CD4-positive, alpha-beta T cell treated with Interleukin-1 beta for 1 hour (primary cell): ENCODE data around the gene DCC.
"Not testable (repeated sequence)": the region's sequence is repeated elsewhere in the genome, so short reads cannot be mapped to it uniquely, and the experiment has no call there.

Experiments
- DNase-seq, 2 donors: peaks; one replicate each; pipeline ENCODE4 v3.0.0-alpha.2; 2020 to 2022

Gene DCC

DNA sequence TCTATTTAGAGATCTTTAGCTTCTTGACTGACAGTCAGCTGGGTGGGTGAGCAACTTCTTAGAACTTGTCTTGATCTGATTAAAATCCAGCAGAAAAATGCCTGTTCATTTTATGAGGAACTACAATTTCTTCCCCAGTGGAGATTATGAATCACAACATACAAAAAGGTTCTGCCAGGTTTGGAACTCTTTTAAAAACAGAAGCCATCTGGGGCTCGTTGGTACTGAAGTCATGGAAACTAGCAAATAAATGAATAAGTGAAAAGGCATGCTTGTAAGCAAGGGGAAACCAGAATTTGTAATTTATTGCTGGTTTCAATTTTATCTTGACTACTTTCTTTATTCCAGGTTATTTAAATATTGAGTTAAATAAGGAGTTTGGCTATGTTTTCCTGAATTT lies 1117.1 kb downstream of the DCC start:
- no peak for DNase-seq

DNA sequence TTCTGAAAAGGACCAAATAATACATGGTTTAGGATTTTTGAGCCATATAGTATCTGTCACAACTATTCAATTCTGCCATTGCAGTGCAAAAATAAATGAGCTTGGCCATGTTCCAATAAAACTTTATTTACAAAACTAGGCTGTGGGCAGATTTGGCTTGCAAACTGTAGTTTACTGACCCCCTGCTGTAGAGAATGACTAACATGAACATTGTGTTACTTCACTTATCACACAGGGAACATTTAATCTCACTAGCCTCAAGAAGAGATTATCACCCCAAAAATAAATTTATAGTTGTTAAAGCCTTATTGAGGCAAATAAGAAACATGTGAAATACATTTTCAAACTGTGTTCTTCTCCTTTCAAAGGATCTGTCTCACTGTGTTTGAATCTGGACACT lies 1118.3 kb downstream of the DCC start:
- DNase-seq = no peak

DNA sequence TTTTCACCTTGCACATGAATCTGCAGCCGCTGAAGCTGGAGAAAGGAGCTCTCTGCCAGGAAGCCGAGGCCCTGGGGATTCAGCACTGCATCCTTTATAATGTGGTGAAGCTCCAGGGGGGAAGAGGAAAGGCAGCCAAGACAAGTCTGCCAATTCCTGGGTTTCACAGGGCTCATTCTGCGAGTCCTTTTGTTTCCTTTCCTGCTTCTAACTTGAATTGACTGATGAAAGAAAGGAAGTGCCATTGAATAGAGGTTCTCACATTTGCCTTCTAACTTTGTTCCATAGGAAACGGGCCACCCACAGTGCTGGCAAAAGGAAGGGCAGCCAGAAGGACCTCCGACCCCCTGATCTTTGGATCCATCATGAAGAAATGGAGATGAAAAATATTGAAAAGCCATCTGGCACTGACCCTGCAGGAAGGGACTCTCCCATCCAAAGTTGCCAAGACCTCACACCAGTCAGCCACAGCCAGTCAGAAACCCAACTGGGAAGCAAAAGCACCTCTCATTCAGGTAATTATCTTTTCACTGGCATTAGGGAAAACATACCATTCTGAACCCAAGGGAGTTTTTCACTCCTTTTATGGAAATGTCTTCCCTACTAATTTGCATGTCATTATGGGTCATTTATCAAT lies 1119.1 kb downstream of the DCC start:
- DNase-seq = no peak

DNA sequence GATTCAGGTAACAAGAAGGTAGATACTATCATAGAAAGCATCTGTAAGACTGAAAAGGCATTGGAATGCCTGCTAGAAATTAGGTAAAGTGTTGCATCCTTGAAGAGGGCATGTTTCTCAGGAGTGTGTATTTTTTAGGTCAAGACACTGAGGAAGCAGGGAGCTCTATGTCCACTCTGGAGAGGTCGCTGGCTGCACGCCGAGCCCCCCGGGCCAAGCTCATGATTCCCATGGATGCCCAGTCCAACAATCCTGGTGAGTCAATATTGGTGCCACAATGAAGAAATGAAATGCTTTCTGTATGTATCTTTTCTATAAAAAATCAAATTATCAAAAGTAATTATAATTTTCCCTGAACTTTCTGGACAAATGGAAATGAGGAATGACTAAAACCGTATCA lies 1127.8 kb downstream of the DCC start:
- no peak for DNase-seq

DNA sequence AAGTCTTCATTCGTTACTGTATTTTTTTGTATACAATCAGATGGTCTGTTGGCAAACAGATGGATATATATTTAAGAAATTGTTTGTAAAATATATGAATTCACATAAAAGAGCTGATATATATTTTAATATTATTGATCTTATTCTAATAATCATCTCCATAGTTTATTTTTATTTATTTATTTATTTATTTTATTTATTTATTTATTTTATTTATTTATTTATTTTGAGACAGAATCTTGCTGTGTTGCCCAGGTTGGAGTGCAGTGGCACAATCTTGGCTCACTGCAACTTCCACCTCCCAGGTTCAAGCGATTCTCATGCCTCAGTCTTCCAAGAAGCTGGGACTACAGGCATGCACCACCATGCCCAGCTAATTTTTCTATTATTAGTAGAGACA lies 1128.2 kb downstream of the DCC start:
- not testable (repeated sequence) for DNase-seq

DNA sequence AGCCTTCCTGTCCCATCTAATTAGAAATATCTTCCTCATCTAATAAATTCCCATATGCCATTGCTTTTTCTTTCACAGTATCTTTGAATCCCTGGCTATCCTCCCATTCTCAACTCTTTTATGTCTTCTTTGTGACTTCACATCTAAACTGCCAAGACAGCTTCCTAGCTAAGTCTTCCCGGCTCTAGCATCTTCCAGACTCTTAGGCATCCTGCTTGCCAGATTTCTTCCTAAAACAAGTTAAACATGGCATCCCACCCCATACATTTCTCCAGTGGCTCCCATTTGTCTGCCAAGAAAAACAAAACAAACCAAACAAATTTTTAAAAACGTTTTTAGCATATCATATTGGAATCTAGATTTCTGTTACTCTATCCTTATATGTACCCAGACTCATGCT lies 1132.5 kb downstream of the DCC start:
- DNase-seq = no peak

DNA sequence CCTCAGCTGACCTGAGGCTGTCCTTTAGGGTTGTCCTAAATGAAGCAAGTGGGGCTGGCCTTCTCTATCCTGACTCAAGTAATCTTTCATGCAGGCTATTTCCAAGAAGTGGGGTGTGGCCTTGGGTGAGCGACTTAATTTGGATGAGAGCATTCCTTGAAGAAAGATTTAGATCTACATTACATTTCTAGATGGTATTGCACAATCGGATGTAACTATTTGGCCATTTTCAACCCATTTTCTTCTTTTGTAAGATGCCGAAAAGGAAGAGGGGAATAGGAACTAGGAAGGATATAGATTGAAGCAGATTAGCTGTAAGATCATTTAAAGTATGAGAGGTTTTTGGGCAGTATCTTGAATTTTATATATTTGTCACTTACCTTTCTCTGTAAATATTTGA lies 1138.2 kb downstream of the DCC start:
- no peak for DNase-seq

DNA sequence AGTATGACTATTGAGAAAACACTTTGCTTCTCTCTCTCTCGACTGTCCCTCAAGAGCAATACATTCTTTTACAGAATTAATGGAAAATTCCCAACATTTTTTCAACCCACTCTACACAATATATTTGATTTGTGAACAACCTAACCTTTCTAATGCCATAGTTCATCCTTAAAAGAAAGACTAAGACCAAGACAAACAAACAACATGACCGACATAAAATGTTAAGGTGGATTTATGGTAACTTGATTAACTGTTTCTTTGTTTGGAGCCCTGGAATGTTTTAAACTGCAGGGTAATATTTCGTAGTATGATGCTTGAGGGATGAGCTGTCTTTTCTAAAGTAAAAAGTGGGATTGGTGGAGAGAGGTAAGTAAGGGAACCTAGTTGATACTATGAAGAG lies 1146.3 kb downstream of the DCC start:
- no peak for DNase-seq

DNA sequence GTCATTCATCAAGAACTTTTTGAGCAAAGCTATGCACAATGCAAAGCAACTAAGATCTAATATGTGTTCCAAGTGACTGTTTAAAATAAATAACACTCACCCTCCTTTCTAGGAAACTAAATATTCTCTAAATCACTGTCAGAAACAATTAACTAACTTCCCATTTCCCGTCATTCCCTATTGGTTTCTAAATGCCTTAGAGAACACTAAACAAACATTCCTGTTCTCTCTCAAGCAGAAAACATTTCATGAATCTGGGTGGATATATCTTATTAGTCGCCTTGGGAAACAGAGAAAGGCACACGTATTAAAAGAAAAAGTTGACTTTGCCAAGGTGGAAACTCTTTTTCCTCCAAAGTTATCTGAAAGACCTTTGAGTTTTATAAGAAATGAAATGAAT lies 1149.3 kb downstream of the DCC start:
- no peak for DNase-seq

DNA sequence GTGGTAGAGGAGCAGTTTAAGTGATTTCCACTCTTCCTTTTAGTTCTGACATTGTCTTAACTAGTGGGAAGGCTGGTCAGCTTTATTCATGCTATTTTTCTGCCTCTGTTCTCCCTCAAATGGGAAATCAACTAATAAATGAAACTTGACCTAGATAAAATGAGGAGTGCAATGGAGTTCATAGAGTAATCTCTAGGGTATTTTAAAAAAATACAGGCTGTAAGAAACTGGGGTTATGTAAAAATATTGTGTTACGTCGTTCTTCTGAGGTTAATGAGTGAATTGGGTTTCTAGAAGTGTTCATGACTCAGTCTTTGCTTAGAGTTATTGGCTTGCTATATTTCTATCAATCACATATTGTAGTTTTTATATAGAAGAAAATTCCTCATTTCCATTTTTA lies 1150.0 kb downstream of the DCC start:
- DNase-seq = no peak

DNA sequence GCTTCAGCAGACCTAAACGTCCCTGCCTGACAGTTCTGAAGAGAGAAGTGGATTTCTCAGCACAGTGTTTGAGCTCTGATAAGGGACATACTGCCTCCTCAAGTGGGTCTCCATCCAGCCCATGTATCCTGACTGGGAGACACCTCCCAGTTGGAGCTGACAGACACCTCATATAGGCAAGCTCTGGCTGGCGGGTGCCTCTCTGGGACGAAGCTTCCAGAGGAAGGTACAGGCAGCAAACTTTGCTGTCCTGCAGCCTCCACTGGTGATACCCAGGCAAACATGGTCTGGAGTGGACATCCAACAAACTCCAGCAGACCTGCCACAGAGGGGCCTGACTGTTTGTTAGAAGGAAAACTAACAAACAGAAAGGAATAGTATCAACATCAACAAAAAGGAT lies 1156.0 kb downstream of the DCC start:
- no peak for DNase-seq

DNA sequence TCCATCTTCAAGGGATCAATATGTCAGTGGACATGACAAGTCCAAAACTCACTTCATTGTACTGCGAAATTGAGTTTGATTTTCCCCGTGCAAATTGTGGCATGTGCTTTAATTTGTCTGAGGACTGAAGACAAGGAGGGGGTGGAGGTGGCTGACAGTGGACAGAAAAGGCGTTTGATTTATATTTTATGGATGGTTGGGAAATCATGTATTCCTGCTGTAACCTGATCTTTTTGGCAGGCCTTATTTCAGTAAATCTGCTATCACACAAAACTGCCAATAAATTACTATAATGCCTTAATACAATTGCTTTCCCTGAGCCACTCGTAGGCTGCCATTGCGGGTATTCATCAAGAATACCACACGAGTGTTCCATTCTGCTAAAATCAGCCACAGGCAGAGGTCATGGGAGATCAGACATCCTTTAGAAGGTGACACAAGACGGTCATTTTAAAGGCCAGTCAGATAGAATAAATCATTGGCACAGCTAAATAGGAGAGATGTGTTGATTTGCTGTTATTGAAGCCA lies 1164.0 kb downstream of the DCC start:
- DNase-seq = no peak

DNA sequence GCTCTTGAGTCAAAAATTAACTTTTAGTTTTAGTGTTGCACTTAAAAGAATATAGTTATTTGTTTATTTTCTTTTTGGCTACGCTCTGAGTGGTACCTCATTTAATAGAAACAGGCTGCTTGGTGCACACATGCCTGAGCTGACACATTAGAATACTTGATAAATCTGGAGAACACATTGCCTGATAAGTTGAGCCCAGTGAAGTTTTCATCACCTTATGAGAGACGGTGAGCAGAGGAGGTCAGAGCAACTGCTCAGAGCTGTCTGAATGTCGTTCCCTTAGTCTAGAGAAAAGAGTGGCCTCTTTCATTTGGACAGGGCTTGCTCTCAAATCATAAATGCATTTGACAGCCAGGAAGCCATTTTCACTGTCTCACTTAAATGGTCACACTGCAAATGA lies 1168.5 kb downstream of the DCC start:
- no peak for DNase-seq

DNA sequence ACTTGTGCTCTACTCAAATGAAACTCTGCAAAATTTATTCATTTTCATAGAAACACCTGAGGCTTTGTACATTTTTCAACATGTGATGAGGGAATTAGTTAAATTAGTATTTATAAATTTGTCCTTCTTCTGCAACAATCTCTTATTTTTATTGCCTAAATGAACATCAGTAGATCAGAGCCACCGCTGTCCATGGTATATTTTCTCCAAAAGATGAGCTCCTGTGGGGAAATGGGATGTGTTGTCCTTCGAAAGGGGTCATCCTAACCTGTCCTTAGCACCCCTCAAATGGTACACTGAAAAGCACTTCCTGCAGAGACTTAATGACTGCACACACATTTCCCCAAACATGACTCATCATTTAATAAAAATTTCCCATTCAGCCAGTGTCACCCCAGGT lies 1169.9 kb downstream of the DCC start:
- no peak for DNase-seq

DNA sequence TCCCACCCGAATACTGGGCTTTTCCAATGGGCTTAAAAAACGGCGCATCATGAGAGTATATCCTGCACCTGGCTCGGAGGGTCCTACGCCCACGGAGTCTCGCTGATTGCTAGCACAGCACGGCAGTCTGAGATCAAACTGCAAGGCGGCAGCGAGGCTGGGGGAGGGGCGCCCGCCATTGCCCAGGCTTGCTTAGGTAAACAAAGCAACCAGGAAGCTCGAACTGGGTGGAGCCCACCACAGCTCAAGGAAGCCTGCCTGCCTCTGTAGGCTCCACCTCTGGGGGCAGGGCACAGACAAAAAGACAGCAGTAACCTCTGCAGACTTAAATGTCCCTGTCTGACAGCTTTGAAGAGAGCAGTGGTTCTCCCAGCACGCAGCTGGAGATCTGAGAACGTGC lies 1171.7 kb downstream of the DCC start:
- DNase-seq = not testable (repeated sequence)

DNA sequence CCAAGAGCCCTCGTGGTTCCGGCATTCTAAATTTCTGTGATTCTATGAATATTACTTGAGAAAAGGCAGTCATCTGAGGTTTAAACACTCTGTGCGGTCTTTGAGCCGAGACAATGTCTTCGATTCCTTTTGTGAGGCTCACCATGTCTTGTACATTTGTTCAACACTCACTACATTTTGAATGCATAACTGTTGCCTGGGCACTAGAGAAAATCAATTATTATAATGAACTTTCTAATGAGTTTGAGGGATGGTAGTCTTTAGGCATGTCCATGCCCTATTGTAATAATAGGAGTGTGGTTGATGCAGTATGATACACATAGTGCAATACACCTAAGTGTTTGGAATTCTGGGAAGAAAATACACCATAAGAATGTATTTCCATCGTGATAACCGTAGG lies 1181.1 kb downstream of the DCC start:
- DNase-seq = no peak

DNA sequence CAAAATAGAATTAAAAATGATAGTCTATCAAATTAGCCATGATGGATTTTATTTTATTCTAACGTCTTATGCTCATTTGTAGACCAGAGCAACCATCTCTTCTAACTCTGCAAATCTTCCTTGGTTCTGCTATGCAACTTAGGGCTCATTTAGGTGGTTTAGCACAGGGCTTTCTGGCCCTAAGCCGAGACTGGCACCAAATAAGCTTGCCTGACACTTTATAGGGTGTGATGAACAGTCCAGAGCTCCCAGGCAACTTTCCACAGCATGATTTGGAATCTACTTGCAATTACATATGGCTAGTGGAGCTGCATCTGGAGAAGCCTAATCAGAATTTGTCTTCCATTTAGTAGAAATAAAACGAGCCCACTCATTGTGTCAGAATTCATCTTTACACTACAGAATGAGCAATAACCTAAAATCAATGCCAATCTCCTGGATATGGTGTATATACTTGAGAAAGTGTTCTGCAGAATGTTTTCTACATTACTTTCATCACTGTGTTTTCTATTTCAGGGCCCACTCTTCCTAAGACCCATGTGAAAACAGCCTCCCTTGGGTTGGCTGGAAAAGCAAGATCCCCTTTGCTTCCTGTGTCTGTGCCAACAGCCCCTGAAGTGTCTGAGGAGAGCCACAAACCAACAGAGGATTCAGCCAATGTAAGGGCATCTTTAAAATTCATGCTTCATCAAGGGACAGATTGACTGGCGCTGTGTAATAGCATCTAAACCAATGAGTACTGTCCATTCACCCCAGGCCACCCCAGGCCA lies 1186.3 kb downstream of the DCC start:
- DNase-seq = no peak

DNA sequence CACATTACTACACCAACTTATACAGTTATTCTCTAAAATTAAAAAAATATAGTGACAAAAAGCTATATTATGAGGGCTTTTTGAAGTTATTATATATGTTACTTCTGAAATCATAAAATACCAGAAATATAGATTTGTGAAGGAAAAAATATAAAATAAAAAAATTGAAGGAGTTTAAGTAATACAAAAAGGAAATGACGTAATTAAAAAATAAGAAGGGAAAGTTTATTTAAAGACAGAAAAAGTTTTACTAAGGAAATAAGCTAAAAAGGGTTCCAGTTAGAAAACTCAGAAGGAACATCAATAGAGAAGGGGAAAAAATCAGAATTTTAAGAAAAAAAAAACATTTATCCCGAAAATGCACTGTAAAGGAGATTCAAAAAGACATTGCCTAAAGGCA lies 1187.4 kb downstream of the DCC start:
- DNase-seq = no peak

DNA sequence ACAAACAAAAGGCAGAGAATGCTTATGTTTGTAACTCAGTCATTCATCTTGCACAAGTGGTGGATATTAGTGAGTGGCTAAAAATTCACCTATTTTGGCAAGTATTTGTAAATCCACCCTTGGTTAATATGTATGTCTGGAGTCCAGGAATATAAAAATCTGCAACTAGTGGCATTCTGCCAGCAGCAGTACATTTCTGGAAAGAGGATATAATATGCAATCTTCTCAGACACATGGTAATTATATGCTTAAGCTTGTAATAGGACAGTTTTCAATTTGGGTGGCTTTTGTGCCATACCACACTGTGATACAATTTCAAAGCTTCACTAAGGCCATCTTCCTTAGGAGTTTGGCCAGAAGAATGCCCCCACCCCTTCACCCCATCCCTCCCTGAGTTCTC lies 1191.2 kb downstream of the DCC start:
- DNase-seq = no peak

DNA sequence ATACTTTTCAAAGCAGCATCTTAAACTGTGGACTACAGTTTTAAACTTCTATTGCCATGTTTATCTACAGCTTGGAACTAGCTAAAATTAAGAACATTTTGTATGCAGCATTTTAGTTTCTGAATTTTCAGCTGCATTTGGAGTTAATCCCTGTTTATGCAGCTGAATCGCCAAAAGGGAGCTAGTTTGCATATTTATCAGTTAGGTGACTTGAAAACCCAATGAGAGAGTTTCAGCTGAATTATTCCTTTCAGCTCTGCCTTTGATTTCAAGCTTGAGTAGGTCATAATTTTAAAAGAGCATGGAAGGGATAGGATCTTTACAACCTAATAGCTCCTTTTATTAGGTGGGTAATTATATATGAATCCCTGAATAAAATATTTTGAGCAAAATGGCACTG lies 1191.9 kb downstream of the DCC start:
- DNase-seq = no peak

DNA sequence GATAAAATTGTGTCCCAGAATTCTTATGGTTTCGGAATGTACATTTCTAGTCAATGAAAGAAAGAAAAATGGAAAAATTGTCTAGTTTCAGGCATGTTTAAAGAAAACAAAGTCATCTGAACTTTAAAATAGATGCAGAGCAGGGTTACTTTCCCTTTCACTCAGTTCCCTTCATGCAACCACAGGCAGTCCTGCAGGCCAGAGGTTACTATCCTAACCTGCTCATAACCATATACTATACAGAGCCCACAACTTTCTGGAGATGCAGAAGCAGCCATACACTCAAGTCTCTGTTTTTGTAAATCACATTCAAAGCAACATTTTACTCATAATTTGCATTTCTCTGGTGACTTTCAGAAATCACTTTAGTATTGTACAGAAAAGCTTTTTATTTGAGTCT lies 1194.2 kb downstream of the DCC start:
- no peak for DNase-seq

DNA sequence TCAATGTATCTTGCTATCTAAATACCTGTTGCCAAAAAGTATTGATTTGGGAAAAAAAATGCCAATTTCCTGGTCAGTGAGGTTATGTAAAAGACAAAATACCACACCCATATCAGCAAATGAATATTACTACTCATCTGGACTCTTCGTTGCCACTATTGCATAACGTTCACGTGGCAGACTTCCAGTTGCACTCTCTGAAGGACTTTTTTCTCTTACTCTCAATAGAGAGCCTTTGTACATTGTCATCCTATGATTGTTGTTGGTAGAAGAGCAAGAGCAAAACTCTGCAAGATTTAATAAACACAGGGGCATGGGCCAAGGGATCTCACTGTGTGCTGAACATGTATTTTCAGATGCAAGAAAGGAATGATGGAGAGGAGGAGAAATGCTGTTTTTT lies 1194.7 kb downstream of the DCC start:
- DNase-seq = no peak

DNA sequence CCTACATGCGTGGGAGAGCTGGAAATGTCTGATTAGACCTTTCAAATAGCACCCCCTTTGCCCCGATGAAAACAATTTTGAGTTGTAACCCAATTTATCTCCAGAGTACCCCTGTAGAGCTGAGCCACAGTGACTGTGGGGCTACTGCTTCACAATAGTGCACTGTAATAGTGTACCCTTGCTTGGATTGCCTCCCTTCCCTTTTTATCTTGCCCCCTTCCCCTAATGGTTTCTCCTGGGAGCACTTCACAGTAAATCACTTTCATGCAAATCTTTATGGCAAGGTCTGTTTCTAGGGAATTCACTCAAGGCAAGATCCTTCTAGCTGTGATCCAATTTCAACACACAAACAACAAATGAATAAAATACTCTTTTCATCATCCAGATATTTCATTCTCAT lies 1196.9 kb downstream of the DCC start:
- no peak for DNase-seq

DNA sequence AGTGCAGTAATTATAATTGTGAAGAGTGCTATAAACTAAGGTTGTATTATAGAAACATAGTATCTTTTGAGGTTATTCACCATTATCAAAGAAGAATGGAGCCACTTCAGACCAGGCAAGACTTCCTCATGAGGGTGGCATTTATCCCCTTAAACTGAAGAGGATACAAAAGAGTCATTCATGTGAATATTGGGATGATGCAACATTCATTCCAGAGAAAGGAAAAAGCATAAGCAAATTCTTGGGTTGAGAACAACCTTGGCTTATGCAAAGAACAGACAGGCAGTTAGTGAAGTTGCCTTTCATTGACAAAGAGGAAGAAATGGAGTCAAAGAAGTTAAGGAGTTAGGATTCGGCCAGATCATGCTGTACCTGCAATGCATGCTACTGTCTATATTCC lies 1201.9 kb downstream of the DCC start:
- DNase-seq = no peak

DNA sequence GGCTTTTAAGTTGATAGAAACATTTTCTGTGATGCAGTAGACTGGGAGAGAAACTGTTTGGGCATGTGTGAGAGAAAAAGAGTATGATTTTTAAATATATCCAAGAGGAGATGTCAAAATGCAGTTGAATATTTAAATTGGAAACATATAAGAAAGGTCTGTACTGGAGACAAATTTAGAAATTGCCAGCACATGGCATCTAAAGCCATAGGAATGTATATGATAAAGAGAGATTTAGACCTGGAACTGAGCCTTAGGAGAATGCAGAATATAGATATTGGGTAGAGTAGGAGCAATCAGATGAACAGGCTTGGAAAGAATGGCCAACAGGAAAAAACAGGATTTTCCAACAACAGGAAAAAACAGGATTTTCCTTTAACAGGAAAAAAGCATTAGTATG lies 1203.7 kb downstream of the DCC start:
- no peak for DNase-seq
